ENCODE data around the gene LPCAT4. TPM values are rescaled to one million over a fixed set of nuclear protein-coding genes. Genes with fewer than 3 reads are reported as not detected.
"Not testable (repeated sequence)": the region's sequence is repeated elsewhere in the genome, so short reads cannot be mapped to it uniquely, and the experiment has no call there.

The LPCAT4 gene
- total RNA-seq, 2 experiments from 2014 or later: 55.6 to 56.9 TPM

DNA sequence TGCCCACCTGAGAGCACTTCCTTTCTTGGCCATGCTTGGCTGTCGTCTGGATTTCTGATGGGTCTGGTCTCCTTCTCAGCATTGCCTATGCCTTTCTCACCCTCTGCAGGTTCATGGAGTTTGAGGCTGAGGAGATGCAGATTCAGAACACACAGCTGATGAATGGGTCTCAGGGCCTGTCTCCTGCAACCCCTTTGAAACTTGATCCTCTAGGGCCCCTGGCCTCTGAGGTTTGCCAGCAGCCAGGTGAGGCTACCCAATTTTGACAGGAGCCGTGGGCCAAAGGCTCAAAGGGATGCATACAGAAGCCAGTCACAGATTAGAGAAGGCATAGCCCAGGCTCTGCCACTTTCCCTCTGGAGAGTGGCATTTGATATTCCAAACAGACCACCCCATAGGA, 13.4 kb downstream of the LPCAT4 start:
- no peak for ATAC-seq
- TF ChIP-seq, protein P1, sequence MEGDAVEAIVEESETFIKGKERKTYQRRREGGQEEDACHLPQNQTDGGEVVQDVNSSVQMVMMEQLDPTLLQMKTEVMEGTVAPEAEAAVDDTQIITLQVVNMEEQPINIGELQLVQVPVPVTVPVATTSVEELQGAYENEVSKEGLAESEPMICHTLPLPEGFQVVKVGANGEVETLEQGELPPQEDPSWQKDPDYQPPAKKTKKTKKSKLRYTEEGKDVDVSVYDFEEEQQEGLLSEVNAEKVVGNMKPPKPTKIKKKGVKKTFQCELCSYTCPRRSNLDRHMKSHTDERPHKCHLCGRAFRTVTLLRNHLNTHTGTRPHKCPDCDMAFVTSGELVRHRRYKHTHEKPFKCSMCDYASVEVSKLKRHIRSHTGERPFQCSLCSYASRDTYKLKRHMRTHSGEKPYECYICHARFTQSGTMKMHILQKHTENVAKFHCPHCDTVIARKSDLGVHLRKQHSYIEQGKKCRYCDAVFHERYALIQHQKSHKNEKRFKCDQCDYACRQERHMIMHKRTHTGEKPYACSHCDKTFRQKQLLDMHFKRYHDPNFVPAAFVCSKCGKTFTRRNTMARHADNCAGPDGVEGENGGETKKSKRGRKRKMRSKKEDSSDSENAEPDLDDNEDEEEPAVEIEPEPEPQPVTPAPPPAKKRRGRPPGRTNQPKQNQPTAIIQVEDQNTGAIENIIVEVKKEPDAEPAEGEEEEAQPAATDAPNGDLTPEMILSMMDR (IDR thresholded peaks at IDR 0.05): no peak
- intact Hi-C loops (cut with micrococcal nuclease): no loop called here

DNA sequence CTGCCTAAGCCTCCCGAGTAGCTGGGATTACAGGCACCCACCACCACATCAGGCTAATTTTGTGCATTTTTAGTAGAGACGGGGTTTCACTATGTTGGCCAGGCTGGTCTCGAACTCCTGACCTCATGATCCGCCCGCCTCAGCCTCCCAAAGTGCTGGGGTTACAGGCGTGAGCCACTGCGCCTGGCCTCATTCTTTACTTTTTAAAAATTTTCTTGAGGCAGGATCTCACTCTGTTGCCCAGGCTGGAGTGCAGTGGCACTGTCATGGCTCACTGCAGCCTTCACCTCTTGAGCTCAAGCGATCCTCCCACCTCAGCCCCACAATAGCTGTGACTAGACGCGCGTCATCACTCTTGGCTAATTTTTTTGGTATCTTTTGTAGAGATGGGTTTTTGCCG, 14.0 kb downstream of the LPCAT4 start:
- H3K9me3 Mint-ChIP-seq; DNase-seq; intact Hi-C loops (cut with micrococcal nuclease); H3K27me3 Mint-ChIP-seq; ATAC-seq; H3K27ac Mint-ChIP-seq; H3K4me1 Mint-ChIP-seq (ENCODE audit: low read depth); POLR2A ChIA-PET; H3K36me3 Mint-ChIP-seq (ENCODE audit: low read depth); H3K4me3 Mint-ChIP-seq: not testable (repeated sequence)
- CTCF ChIA-PET: interaction anchor here (3.2 kb wide), 1 partner anchor 14 kb away, joined by 17 read pairs; the partner anchor contains the start of gene LPCAT4

More for the DNA sequence above, 13.4 kb downstream of the LPCAT4 start:
- Mint-ChIP-seq H3K36me3 (ENCODE audit: low read depth) (peaks cover 8% of the 10 kb centered on the region), H3K4me3 (no peak overlapping the region), H3K9me3 (no peaks in the 10 kb centered on the region), H3K27me3 (no peaks in the 10 kb centered on the region), H3K4me1 (ENCODE audit: low read depth) (no peaks in the 10 kb centered on the region), H3K27ac (no peak overlapping the region)
- no peak for DNase-seq
- ChIA-PET CTCF (interaction anchor here (1.7 to 3.2 kb wide), 2 partner anchors 14 to 113 kb away, joined by 5 to 17 read pairs; partner anchors contain the start of gene LPCAT4), POLR2A (no interaction called here)

DNA sequence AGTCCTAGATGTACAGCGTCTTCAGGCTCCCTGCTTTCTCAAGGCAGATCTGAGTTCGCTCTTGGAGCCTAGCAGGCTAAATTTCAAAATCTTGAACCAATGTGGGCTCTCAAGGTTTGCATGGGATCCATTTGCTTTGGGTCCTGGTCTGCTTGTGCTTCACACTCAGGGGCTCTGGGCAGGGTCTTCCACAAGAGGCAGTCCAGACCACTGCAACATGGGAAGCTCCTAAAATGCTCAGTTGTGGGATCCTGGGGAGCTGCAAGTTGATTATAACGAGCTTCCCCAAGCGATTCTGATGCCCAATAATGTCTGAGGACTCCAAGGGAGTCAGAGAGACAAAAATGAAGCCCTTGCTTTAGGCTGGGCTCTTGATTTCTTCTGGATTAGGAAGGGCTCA, 17.2 kb downstream of the LPCAT4 start:
- no peak overlapping the region for H3K27ac Mint-ChIP-seq
- H3K4me3 Mint-ChIP-seq: no peak overlapping the region
- POLR2A ChIA-PET: no interaction called here
- no peaks in the 10 kb centered on the region for H3K36me3 Mint-ChIP-seq (ENCODE audit: low read depth)
- no peak for ATAC-seq
- H3K9me3 Mint-ChIP-seq: no peaks in the 10 kb centered on the region
- H3K4me1 Mint-ChIP-seq (ENCODE audit: low read depth): no peaks in the 10 kb centered on the region
- TF ChIP-seq, protein P1 (IDR thresholded peaks at IDR 0.05): no peak
- intact Hi-C loops (cut with micrococcal nuclease): no loop called here
- no peaks in the 10 kb centered on the region for H3K27me3 Mint-ChIP-seq
- CTCF ChIA-PET: no interaction called here
- no peak for DNase-seq

DNA sequence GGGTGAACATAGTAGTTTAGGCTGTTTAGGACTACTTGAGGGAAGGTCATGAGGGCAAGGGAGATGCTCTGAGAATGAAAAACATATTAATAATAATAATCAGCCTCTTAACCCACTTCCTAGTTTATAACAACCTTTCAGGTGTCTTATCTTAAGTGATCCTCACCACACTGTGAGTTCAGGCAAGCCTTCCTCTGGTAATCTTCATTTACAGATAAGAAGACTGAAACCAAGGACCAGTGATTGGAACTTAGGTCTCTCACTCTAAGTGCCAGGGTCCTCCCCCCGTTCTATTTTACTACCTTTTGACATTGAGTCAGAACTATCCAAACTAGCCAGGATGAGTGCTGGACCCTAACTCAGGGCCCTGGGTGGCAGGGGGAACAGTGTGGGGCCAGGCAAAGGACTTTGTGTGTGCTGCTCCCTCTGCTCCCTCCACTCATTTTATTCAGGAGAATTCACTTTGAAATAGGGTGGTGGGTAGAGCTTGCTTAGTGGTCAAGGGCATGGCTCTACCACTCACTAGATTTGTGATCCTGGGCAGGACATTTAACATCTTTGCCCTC, 18.2 kb downstream of the LPCAT4 start:
- intact Hi-C loops (cut with micrococcal nuclease): no loop called here
- TF ChIP-seq, protein P1 (IDR thresholded peaks at IDR 0.05): no peak
- Mint-ChIP-seq H3K9me3 (no peaks in the 10 kb centered on the region), H3K4me3 (no peak overlapping the region), H3K4me1 (ENCODE audit: low read depth) (no peaks in the 10 kb centered on the region), H3K36me3 (ENCODE audit: low read depth) (no peaks in the 10 kb centered on the region), H3K27me3 (no peaks in the 10 kb centered on the region), H3K27ac (no peak overlapping the region)
- CTCF ChIA-PET: no interaction called here
- ATAC-seq (no peak), DNase-seq (no peak)
- POLR2A ChIA-PET: no interaction called here

DNA sequence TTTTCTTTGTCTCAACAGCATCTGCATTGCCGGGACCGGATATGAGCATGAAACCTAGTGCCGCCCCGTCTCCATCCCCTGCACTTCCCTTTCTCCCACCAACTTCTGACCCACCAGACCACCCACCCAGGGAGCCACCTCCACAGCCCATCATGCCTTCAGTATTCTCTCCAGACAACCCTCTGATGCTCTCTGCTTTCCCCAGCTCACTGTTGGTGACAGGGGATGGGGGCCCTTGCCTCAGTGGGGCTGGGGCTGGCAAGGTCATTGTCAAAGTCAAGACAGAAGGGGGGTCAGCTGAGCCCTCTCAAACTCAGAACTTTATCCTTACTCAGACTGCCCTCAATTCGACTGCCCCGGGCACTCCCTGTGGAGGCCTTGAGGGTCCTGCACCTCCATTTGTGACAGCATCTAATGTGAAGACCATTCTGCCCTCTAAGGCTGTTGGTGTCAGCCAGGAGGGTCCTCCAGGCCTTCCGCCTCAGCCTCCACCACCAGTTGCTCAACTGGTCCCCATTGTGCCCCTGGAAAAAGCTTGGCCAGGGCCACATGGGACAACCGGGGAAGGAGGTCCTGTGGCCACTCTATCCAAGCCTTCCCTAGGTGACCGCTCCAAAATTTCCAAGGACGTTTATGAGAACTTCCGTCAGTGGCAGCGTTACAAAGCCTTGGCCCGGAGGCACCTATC, 18.9 kb downstream of the LPCAT4 start:
- H3K4me1 Mint-ChIP-seq (ENCODE audit: low read depth): no peaks in the 10 kb centered on the region
- TF ChIP-seq, protein P1 (IDR thresholded peaks at IDR 0.05): no peak
- H3K27me3 Mint-ChIP-seq: no peaks in the 10 kb centered on the region
- H3K36me3 Mint-ChIP-seq (ENCODE audit: low read depth): no peaks in the 10 kb centered on the region
- no peak overlapping the region for H3K4me3 Mint-ChIP-seq
- ChIA-PET POLR2A (no interaction called here), CTCF (no interaction called here)
- no peaks in the 10 kb centered on the region for H3K9me3 Mint-ChIP-seq
- intact Hi-C loops (cut with micrococcal nuclease): no loop called here
- H3K27ac Mint-ChIP-seq: no peak overlapping the region
- no peak for ATAC-seq
- DNase-seq: no peak

All from activated CD8-positive, alpha-beta T cell treated with anti-CD3 and anti-CD28 coated beads for 36 hours (primary cell).